Thymus (tissue), 11 donors: ENCODE measurements around the gene CNTFR. TPM values are rescaled to one million over a fixed set of nuclear protein-coding genes. Genes with fewer than 3 reads are reported as not detected.

Experiments
- DNase-seq, 9 donors: peaks; one replicate each; pipeline ENCODE4 v3.0.0-alpha.2; 2013; ENCODE audit warnings: low spot score in 9 of 9, low read depth in 6 of 9, missing footprints in 1 of 9
- H3K27ac ChIP-seq, 2 donors: one replicate each; pipeline ENCODE4 v1.5.1; 2013; ENCODE audit warnings: control low read depth in 1 of 2, low read depth in 1 of 2, low read length in 1 of 2, mild to moderate bottlenecking in 1 of 2, moderate library complexity in 1 of 2
- H3K27me3 ChIP-seq, 2 donors: one replicate each; pipeline ENCODE4 v1.5.1; 2013; ENCODE audit warnings: low read length in 1 of 2; ENCODE audit not compliant: control insufficient read depth in 2 of 2, insufficient read depth in 1 of 2
- H3K36me3 ChIP-seq, 2 donors: one replicate each; pipeline ENCODE4 v1.5.1; 2013; ENCODE audit warnings: low read length in 1 of 2, mild to moderate bottlenecking in 1 of 2, moderate library complexity in 1 of 2; ENCODE audit not compliant: control insufficient read depth in 2 of 2, insufficient read depth in 2 of 2
- H3K4me1 ChIP-seq, 2 donors: one replicate each; pipeline ENCODE4 v1.5.1; 2013; ENCODE audit warnings: low read length in 2 of 2; ENCODE audit not compliant: control insufficient read depth in 2 of 2, insufficient read depth in 2 of 2
- H3K4me3 ChIP-seq, 2 donors: one replicate each; pipeline ENCODE4 v1.5.1; 2013; ENCODE audit warnings: low read length in 2 of 2, control low read depth in 1 of 2, mild to moderate bottlenecking in 1 of 2
- H3K9me3 ChIP-seq, 2 donors: one replicate each; pipeline ENCODE4 v1.5.1; 2013; ENCODE audit warnings: low read length in 1 of 2, mild to moderate bottlenecking in 1 of 2; ENCODE audit not compliant: control insufficient read depth in 2 of 2, insufficient read depth in 1 of 2
- WGBS: extraction: QIAGEN DNeasy Blood & Tissue Kit; methylation state at CpG from one replicate; pipeline ENCODE4 v1.1.7; 2013; 5-methylcytosine and 5-hydroxymethylcytosine counted together
- polyA plus RNA-seq: library from polyadenylated mRNA; stranded (reverse); fragments of 200-250 nt; gene quantifications from one replicate; pipeline ENCODE4 v1.2.3, GENCODE V29; 2013
- total RNA-seq: library from RNA; stranded (reverse); fragments of 120-200 nt; gene quantifications from one replicate; pipeline ENCODE4 v1.2.4, GENCODE V29; 2013
- donor health status: healthy.

Gene CNTFR
- total and polyA plus RNA-seq, 2 donors, result 2.2 to 3.9 TPM

DNA sequence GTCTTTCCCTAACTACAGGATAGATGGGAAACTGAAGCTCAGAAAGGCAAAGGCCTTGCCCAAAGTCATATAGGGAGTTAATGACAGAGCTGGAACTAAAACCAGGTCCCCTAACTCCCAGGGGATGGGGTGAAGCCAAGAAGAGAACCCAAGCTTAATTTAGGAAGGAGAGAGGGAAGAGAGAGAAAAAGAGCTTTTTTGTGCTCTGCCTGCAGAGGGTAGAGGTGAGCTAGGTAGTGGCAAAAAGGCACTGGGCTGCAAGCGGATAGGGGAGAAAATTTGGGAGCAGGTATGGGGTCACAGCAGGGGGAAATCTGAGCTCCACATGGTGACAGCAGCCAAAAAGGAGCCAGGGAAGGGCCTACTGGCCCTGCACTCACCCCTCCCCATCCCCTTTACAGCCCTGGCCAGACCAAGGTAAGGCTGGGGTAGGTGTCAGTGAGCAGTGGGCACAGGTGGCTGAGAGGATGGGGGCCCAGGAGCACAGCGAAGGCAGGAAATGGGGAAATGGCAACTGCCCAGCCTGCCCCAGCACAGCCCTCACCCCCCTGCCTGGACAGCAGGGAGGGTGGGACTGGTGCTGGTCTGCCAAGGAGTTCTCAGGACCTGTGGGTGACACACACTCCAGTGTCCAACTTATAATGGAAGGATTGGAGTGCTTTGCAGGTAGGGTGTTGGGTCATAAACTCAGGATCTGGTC lies 70.1 kb downstream of the CNTFR start:
- no peak overlapping the region for H3K4me3 ChIP-seq
- H3K4me1 ChIP-seq, result peaks cover 5 to 6% of the 10 kb centered on the region in 2 donors
- H3K27me3 ChIP-seq, result peaks cover 14 to 58% of the 10 kb centered on the region in 2 donors
- H3K27ac ChIP-seq, result no peak overlapping the region
- no peaks in the 10 kb centered on the region for H3K36me3 ChIP-seq
- H3K9me3 ChIP-seq, result peaks cover 0 to 4% of the 10 kb centered on the region in 2 donors
- DNase-seq, result no peak
- WGBS, result 78% methylated on average over 2 of the region's 2 CpGs

DNA sequence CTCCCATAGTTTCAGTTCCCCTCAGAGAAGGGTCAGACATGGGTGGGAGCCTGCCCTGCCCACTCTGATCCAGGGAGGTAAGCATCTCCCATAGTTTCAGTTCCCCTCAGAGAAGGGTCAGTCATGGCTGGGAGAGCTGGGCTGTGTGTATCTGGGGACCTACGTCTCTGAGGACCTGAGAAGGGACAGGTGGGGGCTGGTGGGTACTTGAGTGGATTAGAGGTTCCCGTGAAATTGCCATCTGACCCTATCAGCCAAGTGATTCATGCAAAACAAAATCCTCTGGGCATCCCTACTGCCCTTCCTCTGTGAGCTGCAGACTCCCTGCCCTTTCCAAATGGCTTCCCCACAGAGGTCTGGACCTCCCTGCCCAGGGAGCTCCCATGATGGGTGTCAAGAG lies 70.6 kb downstream of the CNTFR start:
- DNase-seq, result no peak

DNA sequence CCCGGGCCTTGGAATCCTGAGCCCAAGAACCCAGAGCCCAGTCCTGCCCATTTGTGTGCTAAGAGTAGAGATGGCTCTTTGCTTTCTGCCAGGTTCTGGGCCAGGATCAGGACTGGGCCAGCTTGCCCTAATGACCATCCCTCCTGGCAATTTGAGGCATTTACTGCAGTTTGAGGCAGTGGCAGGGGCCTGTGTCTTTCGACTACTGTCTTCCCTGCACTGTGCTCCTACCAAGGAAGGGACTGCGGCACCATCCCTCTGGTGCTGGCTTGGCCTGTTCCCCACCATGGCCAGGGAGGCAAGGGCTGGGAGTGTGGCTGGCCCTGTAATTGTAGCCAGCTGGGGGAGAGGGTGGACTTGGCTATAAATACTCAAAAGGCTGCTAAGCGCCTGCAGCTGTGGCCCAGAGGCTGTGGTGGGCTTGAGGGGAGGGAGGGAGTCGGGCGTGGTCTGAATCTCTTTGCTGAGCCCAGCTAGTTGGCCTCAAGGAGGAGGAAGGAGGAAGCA lies 71.4 kb downstream of the CNTFR start:
- no peak overlapping the region for H3K4me3 ChIP-seq
- peaks cover 1 to 2% of the 10 kb centered on the region in 2 donors for H3K4me1 ChIP-seq
- H3K9me3 ChIP-seq, result no peaks in the 10 kb centered on the region
- 76% methylated on average over 6 of the region's 6 CpGs for WGBS
- peaks cover 12 to 47% of the 10 kb centered on the region in 2 donors for H3K27me3 ChIP-seq
- DNase-seq, result no peak
- H3K27ac ChIP-seq, result no peak overlapping the region
- no peaks in the 10 kb centered on the region for H3K36me3 ChIP-seq

More for the DNA sequence above, 70.6 kb downstream of the CNTFR start:
- Histone ChIP-seq H3K27me3 (peaks cover 12 to 53% of the 10 kb centered on the region in 2 donors), H3K9me3 (peaks cover 0 to 4% of the 10 kb centered on the region in 2 donors), H3K4me1 (peaks cover 5 to 6% of the 10 kb centered on the region in 2 donors), H3K36me3 (no peaks in the 10 kb centered on the region), H3K27ac (no peak overlapping the region), H3K4me3 (no peak overlapping the region)
- 96% methylated on average over 2 of the region's 2 CpGs for whole genome bisulfite sequencing

DNA sequence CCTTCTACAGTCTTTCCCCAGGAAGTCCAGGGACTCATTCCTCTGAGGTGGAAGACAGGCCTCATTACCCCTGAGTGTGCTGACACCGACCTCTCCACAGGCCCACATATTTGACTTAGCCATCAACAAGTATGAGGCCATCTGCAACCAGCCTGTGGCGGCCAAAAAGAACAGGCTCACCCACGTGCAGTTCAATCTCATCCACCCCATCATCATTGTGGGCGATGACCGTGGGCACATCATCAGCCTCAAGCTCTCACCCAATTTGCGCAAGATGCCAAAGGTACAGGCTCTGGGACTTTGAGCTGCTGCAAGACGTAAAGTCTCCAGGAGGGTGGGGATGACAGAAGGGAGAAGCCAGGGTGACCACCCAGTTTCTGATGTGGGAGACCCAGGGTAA lies 72.3 kb downstream of the CNTFR start:
- Histone ChIP-seq H3K4me3 (no peak overlapping the region), H3K36me3 (no peaks in the 10 kb centered on the region), H3K27ac (no peak overlapping the region), H3K27me3 (peaks cover 6 to 41% of the 10 kb centered on the region in 2 donors), H3K4me1 (no peaks in the 10 kb centered on the region), H3K9me3 (no peaks in the 10 kb centered on the region)
- 95% methylated on average over 7 of the region's 7 CpGs for WGBS
- no peak for DNase-seq

DNA sequence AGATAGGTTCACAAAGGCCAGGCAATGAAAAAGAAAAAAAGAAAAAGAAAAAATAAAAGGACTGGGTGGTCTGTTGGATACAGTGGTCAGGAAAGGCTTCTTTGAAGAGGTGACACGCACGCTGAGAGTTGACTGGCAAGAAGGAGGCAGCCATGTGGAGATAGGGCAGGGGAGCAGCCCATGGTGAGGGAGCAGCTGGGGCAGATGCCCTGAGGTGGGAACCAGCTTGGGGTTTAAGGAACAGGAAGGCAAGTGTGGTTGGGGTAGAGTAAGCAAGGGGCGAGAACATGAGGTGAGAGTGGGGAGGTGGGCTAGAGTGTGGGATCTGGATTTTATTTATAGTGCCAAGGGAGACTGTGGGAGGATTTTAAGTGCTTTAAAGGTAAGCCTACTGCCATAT lies 73.6 kb downstream of the CNTFR start:
- H3K27me3 ChIP-seq, result peaks cover 0 to 29% of the 10 kb centered on the region in 2 donors
- no peak overlapping the region for H3K4me3 ChIP-seq
- no peaks in the 10 kb centered on the region for H3K4me1 ChIP-seq
- DNase-seq, result no peak
- 86% methylated on average over 3 of the region's 3 CpGs for WGBS
- no peak overlapping the region for H3K27ac ChIP-seq
- H3K9me3 ChIP-seq, result no peaks in the 10 kb centered on the region
- H3K36me3 ChIP-seq, result no peaks in the 10 kb centered on the region

DNA sequence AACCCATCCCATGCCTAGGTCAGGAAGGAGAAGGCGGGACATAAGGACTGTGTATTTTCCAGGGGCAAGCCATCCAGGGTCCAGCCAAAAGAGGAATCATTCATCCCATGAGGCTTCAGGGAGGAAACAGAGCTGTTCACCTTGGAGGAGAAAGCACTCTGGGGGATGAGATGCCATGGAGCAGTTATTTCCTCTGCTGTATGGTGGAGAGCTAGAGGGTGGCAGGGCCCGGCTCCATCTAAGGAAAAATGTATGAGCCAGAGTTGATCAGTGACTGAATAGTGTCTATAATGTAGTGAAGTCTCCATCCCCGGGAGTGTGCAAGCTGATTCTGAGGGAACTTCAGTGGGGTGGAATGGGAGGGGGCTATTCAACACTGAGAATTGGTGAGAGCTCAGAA lies 74.7 kb downstream of the CNTFR start:
- no peak for DNase-seq
- WGBS, result 95% methylated on average over 3 of the region's 3 CpGs
- Histone ChIP-seq H3K36me3 (no peaks in the 10 kb centered on the region), H3K27ac (no peak overlapping the region), H3K4me1 (no peaks in the 10 kb centered on the region), H3K4me3 (no peak overlapping the region), H3K9me3 (no peaks in the 10 kb centered on the region), H3K27me3 (peaks cover 0 to 20% of the 10 kb centered on the region in 2 donors)

DNA sequence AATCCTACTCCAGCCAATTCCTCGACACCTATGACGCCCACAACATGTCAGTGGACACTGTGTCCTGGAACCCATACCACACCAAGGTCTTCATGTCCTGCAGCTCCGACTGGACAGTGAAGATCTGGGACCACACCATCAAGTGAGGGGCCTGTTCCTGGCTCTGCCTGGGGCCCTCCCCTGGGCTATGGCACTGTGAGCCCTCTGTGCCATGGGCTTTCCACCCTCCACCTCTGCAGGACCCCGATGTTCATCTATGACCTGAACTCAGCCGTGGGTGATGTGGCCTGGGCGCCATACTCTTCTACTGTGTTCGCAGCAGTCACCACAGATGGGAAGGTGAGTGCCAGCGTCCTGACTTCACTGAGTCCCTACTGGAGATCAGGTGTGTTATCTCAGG lies 75.1 kb downstream of the CNTFR start:
- H3K4me1 ChIP-seq, result no peaks in the 10 kb centered on the region
- no peaks in the 10 kb centered on the region for H3K36me3 ChIP-seq
- H3K27me3 ChIP-seq, result peaks cover 0 to 17% of the 10 kb centered on the region in 2 donors
- H3K4me3 ChIP-seq, result no peak overlapping the region
- no peak for DNase-seq
- H3K27ac ChIP-seq, result no peak overlapping the region
- 98% methylated on average over 8 of the region's 8 CpGs for WGBS
- no peaks in the 10 kb centered on the region for H3K9me3 ChIP-seq

DNA sequence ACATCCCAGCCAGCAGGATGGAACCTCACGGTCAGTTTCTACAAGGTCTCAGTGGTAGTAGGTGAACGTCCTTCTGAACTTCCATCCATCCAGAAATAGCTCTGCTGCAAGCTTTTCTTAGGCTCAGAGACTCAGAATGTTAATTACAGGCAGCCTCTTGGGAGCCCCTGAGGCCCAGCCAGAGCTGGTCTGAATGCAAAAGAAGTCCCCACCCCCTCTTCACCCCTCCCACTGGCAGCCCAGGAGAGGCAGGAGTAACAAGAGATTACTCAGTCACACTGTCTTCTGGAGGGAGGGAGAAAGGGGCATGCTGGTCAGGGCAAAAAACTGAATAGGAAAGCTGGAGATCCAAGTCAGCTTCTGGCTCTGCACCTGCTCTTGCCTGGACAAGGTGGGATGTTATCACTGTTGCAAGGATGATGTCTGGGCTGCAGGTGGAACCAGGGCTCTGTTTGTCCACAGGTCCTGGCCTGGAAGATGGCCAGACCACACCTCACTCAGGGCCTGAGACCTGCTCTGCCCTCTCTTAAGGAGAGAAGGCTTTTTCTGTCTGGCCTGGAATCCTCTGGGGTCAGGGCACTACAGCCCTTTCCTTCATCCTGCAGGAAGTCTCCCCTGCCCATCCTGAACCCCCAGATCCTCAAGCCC lies 75.8 kb downstream of the CNTFR start:
- 96% methylated on average over 2 of the region's 2 CpGs for WGBS
- no peak for DNase-seq
- H3K4me1 ChIP-seq, result no peaks in the 10 kb centered on the region

More for the DNA sequence above, 75.8 kb downstream of the CNTFR start:
- H3K9me3 ChIP-seq, result no peaks in the 10 kb centered on the region
- H3K36me3 ChIP-seq, result no peaks in the 10 kb centered on the region
- no peak overlapping the region for H3K27ac ChIP-seq
- H3K4me3 ChIP-seq, result no peak overlapping the region
- peaks cover 0 to 14% of the 10 kb centered on the region in 2 donors for H3K27me3 ChIP-seq
